NT2/D1 (cell line): ENCODE data around the gene B3GNT3.
"Not testable (repeated sequence)": the region's sequence is repeated elsewhere in the genome, so short reads cannot be mapped to it uniquely, and the experiment has no call there.

Experiments used
- DNase-seq: peaks from one replicate; pipeline ENCODE4 v3.0.0-alpha.2; 2011; ENCODE audit warnings: low read depth, low spot score
- H3K27me3 ChIP-seq: 2 replicates; pipeline ENCODE4 v1.6.0; 2011; ENCODE audit warnings: mild to moderate bottlenecking; ENCODE audit not compliant: insufficient read length, insufficient read depth
- H3K36me3 ChIP-seq: 2 replicates; pipeline ENCODE4 v1.6.1; 2011; ENCODE audit warnings: mild to moderate bottlenecking, low read length, mixed read lengths; ENCODE audit not compliant: insufficient read depth, insufficient read length
- H3K4me1 ChIP-seq: 2 replicates; pipeline ENCODE4 v1.5.1; 2011; ENCODE audit not compliant: insufficient read depth, insufficient read length
- H3K4me3 ChIP-seq: 2 replicates; pipeline ENCODE4 v1.5.1; 2011; ENCODE audit warnings: low read depth; ENCODE audit not compliant: insufficient read length
- H3K9ac ChIP-seq: 2 replicates; pipeline ENCODE4 v1.6.0; 2011; ENCODE audit warnings: low read depth; ENCODE audit not compliant: insufficient read length
- H3K9me3 ChIP-seq: 2 replicates; pipeline ENCODE4 v1.5.1; 2011; ENCODE audit warnings: mild to moderate bottlenecking, low read length; ENCODE audit not compliant: insufficient read depth
- SUZ12 ChIP-seq: IDR thresholded peaks from 2 replicates; pipeline ENCODE4 v1.6.1; 2011; ENCODE audit not compliant: insufficient read length, insufficient read depth; ENCODE audit errors: extremely low read depth
- YY1 ChIP-seq: IDR thresholded peaks from 2 replicates; pipeline ENCODE4 v1.6.1; 2011; ENCODE audit not compliant: insufficient read length, insufficient read depth
- ZNF274 ChIP-seq: IDR thresholded peaks from 2 replicates; pipeline ENCODE4 v1.6.1; 2011; ENCODE audit warnings: mild to moderate bottlenecking, low read depth, low read length

Gene B3GNT3

GRCh38 chr19:17795495-17795856, 538 bp downstream of the B3GNT3 start:
- no peak for TF ChIP-seq ZNF274
- TF ChIP-seq YY1, result no peak
- no peak for DNase-seq
- Histone ChIP-seq H3K4me1 (no peaks in the 10 kb centered on the region), H3K36me3 (no peaks in the 10 kb centered on the region), H3K9me3 (no peaks in the 10 kb centered on the region), H3K4me3 (peak overlapping the region; percentile 64), H3K27me3 (peaks cover 26% of the 10 kb centered on the region), H3K9ac (peak overlapping the region; percentile 76)

DNA sequence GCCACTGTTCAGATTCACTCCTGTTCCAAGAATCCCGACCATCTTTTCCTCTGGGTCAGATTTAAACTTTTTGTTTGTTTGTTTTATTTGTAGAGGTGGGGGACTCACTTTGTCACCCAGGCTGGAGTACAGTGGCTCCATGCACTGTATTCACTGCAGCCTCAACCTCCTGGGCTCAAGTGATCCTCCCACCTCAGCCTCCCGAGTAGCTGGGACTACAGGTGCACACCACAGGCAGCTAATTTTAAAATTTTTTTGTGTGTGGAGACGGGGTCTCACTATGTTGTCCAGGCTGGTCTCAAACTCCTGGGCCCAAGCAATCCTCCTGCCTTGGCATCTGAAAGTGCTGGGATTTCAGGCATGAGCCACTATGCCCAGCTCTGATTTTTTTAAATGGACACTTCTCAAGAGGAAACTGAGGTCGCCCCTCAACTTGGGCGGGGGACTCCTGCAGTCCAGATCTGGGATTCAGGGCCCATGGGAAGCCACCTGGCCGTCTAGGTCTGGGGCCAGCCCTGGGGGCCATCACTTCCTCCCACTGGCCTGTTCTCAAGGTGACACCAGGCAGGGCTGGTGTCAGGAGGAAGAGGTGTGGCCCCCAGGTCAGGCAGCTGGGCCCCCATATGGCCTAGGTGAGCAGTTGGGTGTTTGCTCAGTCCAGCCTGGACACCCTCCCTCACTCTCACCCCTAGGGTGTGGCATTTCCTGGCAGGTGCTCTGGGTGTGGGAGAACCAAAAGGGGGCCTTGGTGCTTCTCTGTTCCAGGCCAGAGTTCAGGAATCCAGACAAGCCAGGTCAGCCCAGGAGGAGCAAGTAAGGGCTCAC, 1.3 kb downstream of the B3GNT3 start:
- TF ChIP-seq ZNF274 (no peak), YY1 (no peak), SUZ12 (no peak)
- Histone ChIP-seq H3K4me3 (no peak overlapping the region), H3K27me3 (peaks cover 26% of the 10 kb centered on the region), H3K9ac (no peak overlapping the region), H3K9me3 (no peaks in the 10 kb centered on the region), H3K4me1 (no peaks in the 10 kb centered on the region), H3K36me3 (no peaks in the 10 kb centered on the region)
- DNase-seq, result no peak

DNA sequence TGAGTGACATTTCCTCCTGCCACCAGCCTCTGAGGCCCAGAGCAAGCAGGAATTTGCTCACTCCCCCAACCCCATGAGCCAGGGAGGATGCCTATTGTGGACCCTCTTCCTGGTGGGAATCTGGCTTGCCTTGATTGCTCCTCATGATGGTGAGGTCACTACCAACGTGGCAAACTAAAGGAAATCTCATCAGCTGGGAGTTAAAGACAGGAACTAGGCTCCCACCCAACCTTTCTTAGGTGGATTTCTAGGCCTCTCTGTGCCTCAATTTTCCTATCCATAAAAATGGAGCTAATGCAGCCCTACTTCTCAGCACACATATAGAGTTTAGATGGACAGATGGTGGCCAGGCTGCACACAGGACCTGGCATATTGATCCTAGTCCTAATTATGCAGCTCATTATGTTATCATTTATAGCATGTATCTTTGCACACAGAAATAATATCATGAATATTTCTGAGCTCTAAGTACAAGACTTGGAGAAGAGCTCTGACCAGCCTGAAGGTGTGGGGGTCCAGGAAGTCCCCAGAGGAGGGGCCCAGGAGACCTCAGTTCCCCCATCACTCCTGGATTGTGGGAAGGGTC, 2.0 kb downstream of the B3GNT3 start:
- Histone ChIP-seq H3K4me1 (no peaks in the 10 kb centered on the region), H3K27me3 (peaks cover 26% of the 10 kb centered on the region), H3K4me3 (no peak overlapping the region), H3K36me3 (no peaks in the 10 kb centered on the region), H3K9me3 (no peaks in the 10 kb centered on the region), H3K9ac (no peak overlapping the region)
- no peak for DNase-seq
- TF ChIP-seq ZNF274 (no peak), SUZ12 (no peak), YY1 (no peak)

DNA sequence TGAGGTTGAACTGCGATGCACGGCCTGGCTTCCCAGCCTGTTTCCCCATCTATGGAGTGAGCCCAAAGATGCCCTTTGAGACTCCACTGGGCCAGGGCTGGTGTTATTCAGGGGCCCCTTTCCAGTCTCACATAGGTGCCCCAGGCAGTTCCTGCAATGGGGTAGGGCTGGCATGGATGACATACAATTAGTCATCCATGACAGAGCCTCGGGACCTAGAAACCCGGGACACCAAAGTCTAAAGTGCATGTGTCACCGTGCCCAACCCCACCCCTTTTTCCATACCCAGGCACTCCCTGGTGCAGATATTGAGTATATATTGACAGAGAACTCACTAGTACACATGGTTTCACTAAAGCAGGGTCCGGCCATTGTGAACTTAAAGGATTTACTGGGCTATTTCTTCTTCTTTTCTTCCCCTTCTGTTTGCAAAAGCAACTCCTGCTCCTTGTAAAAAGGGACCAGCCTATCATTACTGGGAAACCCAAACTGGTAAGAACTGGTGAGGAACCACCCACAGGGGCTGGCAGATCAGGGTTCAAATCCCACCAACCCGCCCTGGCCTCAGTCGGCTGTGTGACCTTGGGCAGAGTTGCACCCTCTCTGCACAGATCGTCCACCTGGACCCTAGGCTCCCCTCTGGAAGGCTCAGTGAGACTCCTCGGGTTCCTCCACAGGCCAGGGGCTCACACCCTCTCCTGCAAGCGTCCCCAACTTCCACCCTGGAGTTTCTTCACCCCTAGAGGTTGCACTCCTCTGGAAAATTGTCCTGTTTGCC, 2.7 kb downstream of the B3GNT3 start:
- Histone ChIP-seq H3K4me3 (no peak overlapping the region), H3K9me3 (no peaks in the 10 kb centered on the region), H3K9ac (no peak overlapping the region), H3K36me3 (no peaks in the 10 kb centered on the region), H3K27me3 (peaks cover 26% of the 10 kb centered on the region), H3K4me1 (no peaks in the 10 kb centered on the region)
- DNase-seq, result no peak
- no peak for TF ChIP-seq YY1
- TF ChIP-seq SUZ12, result no peak
- TF ChIP-seq ZNF274, result no peak

DNA sequence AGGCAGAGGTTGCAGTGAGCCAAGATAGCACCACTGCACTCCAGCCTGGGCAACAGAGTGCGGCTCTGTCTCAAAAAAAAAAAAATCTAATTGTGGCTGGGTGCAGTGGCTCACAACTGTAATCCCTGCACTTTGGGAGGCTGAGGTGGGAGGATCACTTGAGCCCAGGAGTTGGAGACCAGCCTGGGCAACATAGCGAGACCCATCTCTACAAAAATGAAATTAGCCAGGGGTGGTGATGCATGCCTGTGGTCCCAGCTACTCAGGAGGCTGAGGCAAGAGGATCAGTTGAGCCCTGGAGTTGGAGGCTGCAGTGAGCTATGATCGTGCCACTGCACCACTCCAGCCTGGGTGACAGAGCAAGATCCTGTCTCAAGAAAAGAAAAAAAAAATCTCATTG, 3.7 kb downstream of the B3GNT3 start:
- H3K9me3 ChIP-seq, H3K36me3 ChIP-seq, H3K9ac ChIP-seq, H3K4me3 ChIP-seq, H3K4me1 ChIP-seq, DNase-seq: not testable (repeated sequence)
- peaks cover 25% of the 10 kb centered on the region for H3K27me3 ChIP-seq

- H3K9ac ChIP-seq, result no peak overlapping the region
- H3K4me3 ChIP-seq, result no peak overlapping the region
- H3K4me1 ChIP-seq, result no peaks in the 10 kb centered on the region
- no peaks in the 10 kb centered on the region for H3K9me3 ChIP-seq
- no peak for DNase-seq
- H3K36me3 ChIP-seq, result no peaks in the 10 kb centered on the region
- TF ChIP-seq YY1 (no peak), ZNF274 (no peak), SUZ12 (no peak)
- no peaks in the 10 kb centered on the region for H3K27me3 ChIP-seq
These were observed 7.4 kb downstream of the B3GNT3 start for GRCh38 chr19:17802137-17802858.
